ENCODE measurements around the gene AFAP1.

DNA sequence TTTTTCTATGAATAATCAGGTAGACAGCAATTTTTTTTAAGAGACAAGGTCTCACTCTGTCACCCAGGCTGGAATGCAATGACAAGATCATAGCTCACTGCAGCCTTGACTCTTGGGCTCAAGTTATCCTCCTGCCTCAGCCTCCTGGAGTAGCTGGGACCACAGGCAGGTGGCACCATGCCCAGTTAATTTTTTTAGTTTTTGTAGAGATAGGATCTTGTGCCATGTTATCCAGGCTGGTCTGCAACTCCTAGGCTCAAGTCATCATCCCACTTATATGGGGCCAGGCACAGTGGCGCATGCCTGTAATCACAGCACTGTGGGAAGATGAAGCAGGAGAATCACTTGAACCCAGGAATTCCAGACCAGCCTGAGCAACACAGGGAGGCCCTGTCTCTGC, 26.8 kb downstream of the AFAP1 start:
- TF ChIP-seq CTCF (IDR thresholded peaks at IDR 0.05) (no peak), POLR2A (IDR thresholded peaks at IDR 0.05) (no peak)

Measured in lower leg skin (tissue), 3 donors.